WTC11 (cell line): ENCODE data around the gene SUN2. TPM values are rescaled to one million over a fixed set of nuclear protein-coding genes. Genes with fewer than 3 reads are reported as not detected.
A peak's percentile ranks its signal among the peaks of the same experiment; 100 is the strongest.

Source experiments
- ATAC-seq: fragments of 200-7000 bp; cut with Tn5 transposase; 2 replicates; pipeline ENCODE4 v1.10.0; 2021; ENCODE audit warnings: mild to moderate bottlenecking, moderate library complexity
- CTCF ChIA-PET: fragments of 300-600 bp; sonication (Branson Sonifier 250); formaldehyde crosslinking; loops from one replicate; lab custom pipeline; 2021; ENCODE audit warnings: antibody characterized with exemption; lab: Charles Lee
- POLR2A ChIA-PET: fragments of 350-600 bp; sonication (Branson Sonifier 250); formaldehyde crosslinking; loops from one replicate; lab custom pipeline; 2021; ENCODE audit warnings: antibody characterized with exemption; lab: Charles Lee
- DNase-seq: peaks from one replicate; pipeline ENCODE4 v3.0.0; 2021; ENCODE audit warnings: low spot score
- H3K27ac Mint-ChIP-seq: 2 replicates; pipeline ENCODE4 v1.8.0; 2021; ENCODE audit warnings: mixed read lengths
- H3K27me3 Mint-ChIP-seq: 2 replicates; pipeline ENCODE4 v1.8.0; 2021; ENCODE audit warnings: low read depth, mild to moderate bottlenecking, moderate library complexity, mixed read lengths
- H3K36me3 Mint-ChIP-seq: 2 replicates; pipeline ENCODE4 v1.8.0; 2021; ENCODE audit warnings: mixed read lengths
- H3K4me1 Mint-ChIP-seq: 2 replicates; pipeline ENCODE4 v1.8.0; 2022; ENCODE audit warnings: mixed read lengths
- H3K4me3 Mint-ChIP-seq: 2 replicates; pipeline ENCODE4 v1.8.0; 2021; ENCODE audit warnings: mild to moderate bottlenecking, moderate library complexity, mixed read lengths
- H3K9me3 Mint-ChIP-seq: 2 replicates; pipeline ENCODE4 v1.8.0; 2021; ENCODE audit warnings: mixed read lengths
- AFF4 ChIP-seq: sonication (generic); formaldehyde crosslinking; IDR thresholded peaks from 2 replicates; pipeline ENCODE4 v1.8.1; 2023; ENCODE audit warnings: mild to moderate bottlenecking, missing genetic modification reagents, borderline replicate concordance
- ATF3 ChIP-seq: sonication (generic); formaldehyde crosslinking; conservative IDR thresholded peaks from 2 replicates; pipeline ENCODE4 v1.8.1; 2022; ENCODE audit warnings: mild to moderate bottlenecking, missing genetic modification reagents
- ATF6 ChIP-seq: sonication (generic); formaldehyde crosslinking; IDR thresholded peaks from 2 replicates; pipeline ENCODE4 v1.8.1; 2023; ENCODE audit warnings: mild to moderate bottlenecking, missing genetic modification reagents
- CDX4 ChIP-seq: fragments of 250-450 bp; sonication (Bioruptor Pico); IDR thresholded peaks from 2 replicates; pipeline ENCODE4 v1.9.0; 2021; ENCODE audit warnings: moderate library complexity, mild to moderate bottlenecking, inconsistent platforms, borderline replicate concordance
- CTCF ChIP-seq: fragments of 200-600 bp; IDR thresholded peaks from 2 replicates; pipeline ENCODE4 v1.8.0; 2022; ENCODE audit warnings: antibody characterized with exemption
- NFE2L1 ChIP-seq: sonication (generic); formaldehyde crosslinking; IDR thresholded peaks from 2 replicates; pipeline ENCODE4 v1.8.1; 2023; ENCODE audit warnings: missing genetic modification reagents
- SP1 ChIP-seq: sonication (generic); formaldehyde crosslinking; conservative IDR thresholded peaks from 2 replicates; pipeline ENCODE4 v1.8.1; 2022; ENCODE audit warnings: missing genetic modification reagents
- TCF7 ChIP-seq: sonication (generic); formaldehyde crosslinking; IDR thresholded peaks from 2 replicates; pipeline ENCODE4 v1.8.0; 2022; ENCODE audit warnings: mild to moderate bottlenecking, low read depth, missing genetic modification reagents, moderate library complexity
- ZMAT4 ChIP-seq: fragments of 250-450 bp; sonication (Bioruptor Pico); IDR thresholded peaks from 2 replicates; pipeline ENCODE4 v1.9.0; 2021; ENCODE audit warnings: mild to moderate bottlenecking
- ZNF263 ChIP-seq: sonication (generic); formaldehyde crosslinking; IDR thresholded peaks from 2 replicates; pipeline ENCODE4 v1.8.1; 2022; ENCODE audit warnings: low read depth, mild to moderate bottlenecking, moderate library complexity, missing genetic modification reagents
- ZNF281 ChIP-seq: sonication (generic); formaldehyde crosslinking; IDR thresholded peaks from 2 replicates; pipeline ENCODE4 v1.8.0; 2023; ENCODE audit warnings: mild to moderate bottlenecking, missing genetic modification reagents
- total RNA-seq: library from RNA; stranded (reverse); gene quantifications from 3 replicates; pipeline ENCODE4 v1.2.3, GENCODE V29; 2021

The SUN2 gene
- total RNA-seq, 1 experiment from 2014 or later = 30.1 TPM

GRCh38 chr22:38699143-38699542, 56.7 kb downstream of the SUN2 start (continued):
- TF ChIP-seq CTCF = no peak
- TF ChIP-seq CDX4 = no peak
- TF ChIP-seq NFE2L1 (CRISPR knock-in tag) = no peak
- TF ChIP-seq ATF6 (CRISPR knock-in tag) = no peak
- TF ChIP-seq SP1 = no peak
- no peak for TF ChIP-seq ZNF281
- no peak for TF ChIP-seq ZMAT4 (CRISPR knock-in tag)

GRCh38 chr22:38698407-38699094, 57.2 kb downstream of the SUN2 start:
- no peak for ATAC-seq
- DNase-seq = no peak
- H3K4me3 Mint-ChIP-seq = peak overlapping the region; percentile 96
- ChIA-PET POLR2A (no interaction called here), CTCF (interaction anchor here (1.1 to 1.7 kb wide), 5 partner anchors 17 to 172 kb away, joined by 3 to 7 read pairs (median 3); partner anchors contain the start of gene TOMM22)
- no peaks in the 10 kb centered on the region for H3K9me3 Mint-ChIP-seq
- H3K27ac Mint-ChIP-seq = peak overlapping the region; percentile 32; the same call in 1 of the 2 replicates
- H3K27me3 Mint-ChIP-seq = no peaks in the 10 kb centered on the region; the same call in 1 of the 2 replicates
- H3K4me1 Mint-ChIP-seq = peaks cover 42% of the 10 kb centered on the region
- TF ChIP-seq TCF7 (CRISPR knock-in tag) = no peak
- no peak for TF ChIP-seq SP1
- peaks cover 11% of the 10 kb centered on the region for H3K36me3 Mint-ChIP-seq

GRCh38 chr22:38697425-38698089, 58.2 kb downstream of the SUN2 start:
- peaks cover 13% of the 10 kb centered on the region for H3K36me3 Mint-ChIP-seq
- CTCF ChIA-PET = interaction anchor here (0.9 to 1.7 kb wide), 3 partner anchors 16 to 27 kb away, joined by 3 to 6 read pairs (median 5); partner anchors contain the start of gene TOMM22
- no peak overlapping the region for H3K4me3 Mint-ChIP-seq
- DNase-seq (no peak), ATAC-seq (no peak)
- H3K27ac Mint-ChIP-seq = no peak overlapping the region
- TF ChIP-seq NFE2L1 (CRISPR knock-in tag) (no peak), CTCF (no peak), ATF3 (CRISPR knock-in tag) (no peak), ZNF263 (no peak), AFF4 (CRISPR knock-in tag) (no peak)
- H3K9me3 Mint-ChIP-seq = no peaks in the 10 kb centered on the region
- peaks cover 35% of the 10 kb centered on the region for H3K4me1 Mint-ChIP-seq
- POLR2A ChIA-PET = interaction anchor here (1.4 kb wide), 1 partner anchor 16 kb away, joined by 5 read pairs; the partner anchor contains the start of gene TOMM22
- H3K27me3 Mint-ChIP-seq = no peaks in the 10 kb centered on the region; the same call in 1 of the 2 replicates
